Measurements from ENCODE around the gene ITGB3.

GRCh38 chr17:47316311-47316710 lies 62.7 kb downstream of the ITGB3 start:
- TF ChIP-seq, protein P1, sequence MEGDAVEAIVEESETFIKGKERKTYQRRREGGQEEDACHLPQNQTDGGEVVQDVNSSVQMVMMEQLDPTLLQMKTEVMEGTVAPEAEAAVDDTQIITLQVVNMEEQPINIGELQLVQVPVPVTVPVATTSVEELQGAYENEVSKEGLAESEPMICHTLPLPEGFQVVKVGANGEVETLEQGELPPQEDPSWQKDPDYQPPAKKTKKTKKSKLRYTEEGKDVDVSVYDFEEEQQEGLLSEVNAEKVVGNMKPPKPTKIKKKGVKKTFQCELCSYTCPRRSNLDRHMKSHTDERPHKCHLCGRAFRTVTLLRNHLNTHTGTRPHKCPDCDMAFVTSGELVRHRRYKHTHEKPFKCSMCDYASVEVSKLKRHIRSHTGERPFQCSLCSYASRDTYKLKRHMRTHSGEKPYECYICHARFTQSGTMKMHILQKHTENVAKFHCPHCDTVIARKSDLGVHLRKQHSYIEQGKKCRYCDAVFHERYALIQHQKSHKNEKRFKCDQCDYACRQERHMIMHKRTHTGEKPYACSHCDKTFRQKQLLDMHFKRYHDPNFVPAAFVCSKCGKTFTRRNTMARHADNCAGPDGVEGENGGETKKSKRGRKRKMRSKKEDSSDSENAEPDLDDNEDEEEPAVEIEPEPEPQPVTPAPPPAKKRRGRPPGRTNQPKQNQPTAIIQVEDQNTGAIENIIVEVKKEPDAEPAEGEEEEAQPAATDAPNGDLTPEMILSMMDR (IDR thresholded peaks at IDR 0.05), result no peak
- TF ChIP-seq POLR2A (IDR thresholded peaks at IDR 0.05), result no peak
